HG02970 (cell line): Measurements from ENCODE around the gene BACE2.

ENCODE experiments used
- ATAC-seq: cut with Tn5 transposase; IDR thresholded peaks from one replicate; pipeline ENCODE4 v1.9.1; 2021; ENCODE audit warnings: mild to moderate bottlenecking, moderate library complexity, moderate number of reproducible peaks; ENCODE audit not compliant: unreplicated experiment, low FRiP score

The BACE2 gene

DNA sequence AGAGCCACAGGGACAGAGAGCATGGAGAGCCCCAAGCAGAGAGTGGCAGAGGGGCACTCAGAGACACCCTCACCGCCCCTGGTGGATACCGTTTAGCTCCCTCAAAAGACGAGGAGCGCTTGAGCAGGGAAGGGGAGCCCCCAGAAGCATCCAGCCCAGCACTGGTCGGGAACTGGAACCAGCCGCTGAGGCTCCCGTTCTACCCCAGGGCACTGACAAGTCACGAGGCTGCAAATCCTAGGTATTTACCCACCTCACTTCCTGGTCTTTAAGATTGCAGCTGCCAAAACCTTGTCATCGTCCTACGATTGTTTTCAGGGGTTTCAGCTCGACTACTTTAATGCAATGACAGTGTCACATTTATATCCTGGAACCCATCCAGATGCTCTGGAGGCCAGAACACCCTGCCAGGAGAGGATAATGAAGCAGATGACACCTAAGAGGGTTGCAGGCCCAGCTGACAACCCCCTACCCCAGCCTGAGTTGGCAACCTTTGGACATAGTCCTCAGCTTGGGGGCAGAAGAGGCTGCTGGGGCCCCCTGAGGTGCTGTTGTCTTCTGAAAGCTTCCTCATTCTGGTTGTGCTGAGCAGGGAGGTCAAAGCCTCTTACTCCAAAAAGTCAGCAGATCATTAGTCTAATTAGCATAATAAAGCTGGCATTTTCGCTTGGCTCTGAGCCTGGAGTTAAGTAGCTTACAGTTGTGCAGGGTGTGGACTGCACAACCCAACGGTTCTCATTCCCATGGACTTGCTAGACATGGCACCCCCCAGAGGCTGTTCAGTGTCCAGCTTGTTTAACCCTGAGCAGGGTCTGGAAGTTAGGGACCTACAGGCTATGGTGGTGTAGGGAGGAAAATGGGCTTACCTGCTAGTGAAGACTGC lies 20.6 kb upstream of the BACE2 start:
- no peak for ATAC-seq

DNA sequence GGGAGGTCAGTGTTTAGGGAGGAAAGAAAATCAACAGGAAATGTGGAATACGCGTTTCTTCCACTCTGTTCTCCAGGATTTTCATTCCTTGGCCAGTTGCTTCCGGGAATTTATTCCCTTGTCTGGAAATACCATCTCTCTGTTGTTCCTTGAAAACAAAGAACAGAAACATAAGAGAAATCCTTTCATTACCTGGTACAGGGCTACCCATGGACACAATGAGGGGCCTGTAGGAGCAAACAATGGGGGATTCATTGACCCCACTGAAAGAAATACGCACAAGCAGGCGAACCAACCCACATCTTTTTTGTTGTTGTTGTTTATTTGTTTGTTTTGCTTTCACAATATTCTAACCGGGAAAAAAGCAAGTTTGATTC lies 20.0 kb upstream of the BACE2 start:
- ATAC-seq: no peak

DNA sequence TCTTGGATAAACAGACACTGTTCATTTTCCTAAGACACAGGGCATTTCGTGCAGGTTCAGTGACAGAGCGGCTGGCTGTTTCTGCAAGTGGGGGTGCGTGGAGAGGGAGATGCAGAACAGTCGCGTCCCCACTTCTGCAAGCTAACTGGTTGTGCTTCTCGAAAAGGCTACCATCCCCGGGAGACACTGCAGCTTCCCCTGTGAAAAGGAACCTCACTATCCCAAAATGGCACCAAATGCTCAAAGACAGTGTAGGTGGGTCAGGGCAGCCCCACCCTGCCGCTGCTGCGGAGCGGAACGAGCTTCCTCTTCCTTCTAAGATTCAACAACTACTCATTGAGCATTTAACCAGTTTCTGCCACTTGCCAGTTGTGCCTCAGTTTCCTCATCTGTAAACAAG lies 19.2 kb upstream of the BACE2 start:
- ATAC-seq: no peak

DNA sequence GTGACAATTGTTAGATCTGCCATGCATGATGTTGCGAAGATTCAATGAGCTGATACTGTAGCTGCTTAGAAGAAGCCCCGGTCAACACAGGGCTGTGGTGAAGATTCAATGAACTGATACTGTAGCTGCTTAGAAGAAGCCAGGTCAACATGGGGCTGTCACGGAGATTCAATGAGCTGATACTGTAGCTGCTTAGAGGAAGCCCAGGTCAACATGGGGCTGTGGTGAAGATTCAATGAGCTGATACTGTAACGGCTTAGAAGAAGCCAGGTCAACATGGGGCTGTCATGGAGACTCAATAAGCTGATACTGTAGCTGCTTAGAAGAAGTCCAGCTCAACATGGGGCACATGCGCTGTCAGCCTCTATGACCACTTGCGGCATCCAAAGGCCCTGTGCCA lies 18.8 kb upstream of the BACE2 start:
- no peak for ATAC-seq

DNA sequence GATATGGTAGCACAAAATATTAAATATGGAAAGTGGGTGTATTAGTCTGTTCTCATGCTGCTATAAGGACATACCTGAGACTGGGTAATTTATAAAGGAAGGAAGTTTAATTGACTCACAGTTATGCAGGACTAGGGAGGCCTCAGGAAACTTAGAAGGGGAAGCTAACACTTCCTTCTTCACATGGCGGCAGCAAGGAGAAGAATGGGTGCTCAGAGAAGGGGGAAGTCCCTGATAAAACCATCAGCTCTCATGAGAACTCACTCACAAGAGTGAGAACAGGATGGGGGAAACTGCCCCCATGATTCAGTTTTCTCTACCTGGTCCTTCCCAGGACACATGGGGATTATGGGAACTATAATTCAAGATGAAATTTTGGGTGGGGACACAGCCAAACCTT lies 15.8 kb upstream of the BACE2 start:
- ATAC-seq: no peak

DNA sequence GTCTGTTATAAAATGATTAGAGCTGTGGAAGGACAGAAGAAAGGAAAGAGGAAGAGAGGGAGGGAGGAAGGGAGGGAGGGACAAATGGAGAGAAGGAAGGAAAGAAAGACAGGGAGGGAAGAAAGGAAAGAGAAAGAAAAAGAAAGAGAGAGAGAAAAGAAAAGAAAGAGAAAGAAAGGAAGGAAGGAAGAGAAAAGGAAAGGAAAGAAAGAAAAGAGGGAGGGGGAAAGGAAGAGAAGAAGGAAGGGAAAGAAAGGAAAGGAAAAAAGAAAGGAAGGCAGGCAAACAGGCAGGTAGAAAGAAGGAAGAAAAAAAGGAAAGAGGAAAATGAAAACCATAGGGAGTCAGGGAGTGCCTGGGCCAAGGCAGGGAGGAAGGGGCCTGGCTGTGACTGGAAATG lies 14.5 kb upstream of the BACE2 start:
- ATAC-seq: no peak

DNA sequence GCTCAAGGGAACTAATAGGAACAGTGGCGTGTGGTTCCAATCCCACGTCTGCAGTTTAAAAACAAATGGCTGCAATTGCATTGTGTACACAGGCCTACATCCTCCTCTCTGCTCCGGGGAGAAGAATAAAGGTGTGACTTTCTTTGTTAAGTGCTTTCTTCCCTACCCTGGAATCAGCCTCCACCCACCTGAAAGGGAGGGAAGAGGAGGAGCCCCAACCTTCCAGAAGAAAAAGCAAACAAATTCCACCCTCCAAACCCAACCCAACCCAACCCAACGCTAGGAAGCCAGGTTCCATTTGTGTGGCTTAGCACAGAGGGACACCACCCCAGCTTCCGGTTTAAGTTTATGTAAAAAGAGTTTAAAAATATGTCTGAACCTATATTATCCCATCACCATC lies 11.8 kb upstream of the BACE2 start:
- no peak for ATAC-seq

DNA sequence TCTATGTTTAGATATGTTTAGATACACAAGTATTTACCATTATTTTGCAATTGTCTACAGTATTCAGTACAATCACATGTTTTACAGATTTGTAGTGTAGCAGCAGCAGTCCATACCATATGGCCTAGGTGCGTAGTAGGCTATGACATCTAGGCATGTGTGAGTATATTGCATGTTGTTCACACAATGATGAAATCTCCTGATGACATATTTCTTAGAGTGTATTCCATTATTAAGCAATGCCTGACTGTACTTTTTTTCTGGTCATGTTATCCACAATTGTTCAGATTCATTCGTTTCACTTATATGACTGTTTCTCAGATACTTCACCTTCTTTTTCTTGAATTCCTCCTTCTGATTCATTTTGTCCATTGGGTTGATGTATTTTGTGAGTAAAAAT lies 9.9 kb upstream of the BACE2 start:
- no peak for ATAC-seq

DNA sequence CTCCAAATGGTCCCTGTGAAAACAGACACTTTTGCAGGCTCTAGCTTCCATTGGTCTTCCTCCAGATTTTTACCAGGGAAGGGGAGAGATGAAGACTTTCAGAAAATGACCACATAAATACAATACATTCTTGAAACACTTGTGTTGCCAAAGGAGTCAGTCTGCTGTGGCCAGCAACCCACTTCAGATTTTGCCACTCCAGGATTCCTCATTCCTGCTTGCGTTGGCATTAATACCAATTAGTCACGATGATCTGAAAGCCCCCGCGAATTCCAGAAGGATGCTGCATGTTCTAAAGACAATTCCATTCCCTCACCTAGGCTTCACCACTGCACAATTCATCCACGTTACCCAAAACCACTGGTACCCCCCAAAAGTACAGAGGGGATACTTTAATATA lies 7.9 kb upstream of the BACE2 start:
- ATAC-seq: no peak

DNA sequence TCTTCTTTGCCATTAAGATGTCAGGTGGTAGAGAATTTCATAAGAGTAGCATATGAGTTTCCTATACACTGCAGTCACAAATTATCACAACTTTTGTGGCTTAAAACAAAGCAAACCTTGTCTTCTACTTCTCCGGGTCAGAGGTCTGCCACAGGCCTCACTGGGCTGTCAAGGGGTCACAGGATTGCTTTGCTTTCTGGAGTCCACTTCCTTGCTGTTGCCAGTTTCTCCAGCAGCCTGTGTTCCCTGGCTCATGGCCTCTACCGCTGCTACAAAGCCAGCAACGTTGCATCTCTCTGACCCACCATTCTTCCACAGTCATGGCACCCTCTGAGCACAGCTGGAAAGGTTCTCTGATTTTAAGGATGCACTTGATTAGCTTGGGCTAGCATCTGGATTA lies 6.5 kb upstream of the BACE2 start:
- ATAC-seq: no peak

DNA sequence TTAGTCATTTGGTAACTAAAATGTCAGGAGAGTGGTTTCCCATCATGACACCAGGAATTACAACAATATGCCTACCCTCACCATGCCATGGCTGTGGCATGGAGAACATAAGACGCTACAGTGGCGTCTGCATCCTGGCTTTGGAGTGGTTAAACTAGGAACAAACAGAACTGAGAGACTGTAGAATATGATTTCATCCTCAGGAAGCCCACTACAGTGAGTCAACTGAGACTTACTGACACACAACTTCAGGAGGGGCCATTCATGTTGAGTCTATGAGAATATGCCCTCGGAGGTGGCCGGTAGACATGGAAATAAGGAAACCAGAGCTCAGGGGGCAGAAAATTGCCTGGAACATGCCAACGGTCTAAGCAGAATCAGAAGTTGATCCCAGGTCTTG lies 5.9 kb upstream of the BACE2 start:
- no peak for ATAC-seq

DNA sequence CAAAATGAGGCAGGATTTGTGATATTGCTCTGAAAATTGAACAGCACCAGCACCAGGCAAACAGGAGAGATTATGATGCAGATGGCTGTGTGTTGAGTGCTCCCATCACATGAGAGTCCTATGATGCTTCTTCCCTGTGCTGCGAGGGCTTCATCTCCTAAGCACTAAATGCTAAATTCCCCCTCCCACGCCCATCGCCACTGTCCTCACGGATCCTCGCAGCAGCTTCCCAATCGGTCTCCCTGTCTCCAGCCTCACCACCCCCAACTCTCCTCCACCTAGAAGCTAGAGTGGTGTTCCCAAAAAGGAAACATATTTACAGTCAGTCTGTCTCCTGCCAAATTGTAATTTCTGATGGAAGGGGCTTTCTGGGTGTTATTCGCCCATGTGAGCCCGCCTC lies 4.9 kb upstream of the BACE2 start:
- ATAC-seq: no peak

DNA sequence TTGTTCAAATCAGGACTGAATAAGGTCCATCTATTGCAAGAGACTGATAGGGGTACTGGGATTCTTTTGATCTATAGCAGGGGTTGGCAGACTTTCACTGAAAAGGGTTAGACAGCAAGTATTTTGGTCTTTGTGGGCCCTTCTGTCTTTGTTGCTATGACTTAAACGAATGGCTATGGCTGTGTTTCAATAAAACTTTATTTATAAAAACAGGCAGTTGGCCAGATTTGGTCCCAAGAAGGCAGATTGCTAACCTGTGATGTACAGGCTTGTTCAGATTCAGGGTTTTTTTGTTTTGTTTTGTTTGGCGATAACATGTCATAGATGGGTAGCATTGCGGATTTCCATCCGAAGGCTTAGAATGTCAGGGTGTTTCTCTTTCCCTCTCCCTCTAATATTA lies 3.9 kb upstream of the BACE2 start:
- ATAC-seq: no peak

DNA sequence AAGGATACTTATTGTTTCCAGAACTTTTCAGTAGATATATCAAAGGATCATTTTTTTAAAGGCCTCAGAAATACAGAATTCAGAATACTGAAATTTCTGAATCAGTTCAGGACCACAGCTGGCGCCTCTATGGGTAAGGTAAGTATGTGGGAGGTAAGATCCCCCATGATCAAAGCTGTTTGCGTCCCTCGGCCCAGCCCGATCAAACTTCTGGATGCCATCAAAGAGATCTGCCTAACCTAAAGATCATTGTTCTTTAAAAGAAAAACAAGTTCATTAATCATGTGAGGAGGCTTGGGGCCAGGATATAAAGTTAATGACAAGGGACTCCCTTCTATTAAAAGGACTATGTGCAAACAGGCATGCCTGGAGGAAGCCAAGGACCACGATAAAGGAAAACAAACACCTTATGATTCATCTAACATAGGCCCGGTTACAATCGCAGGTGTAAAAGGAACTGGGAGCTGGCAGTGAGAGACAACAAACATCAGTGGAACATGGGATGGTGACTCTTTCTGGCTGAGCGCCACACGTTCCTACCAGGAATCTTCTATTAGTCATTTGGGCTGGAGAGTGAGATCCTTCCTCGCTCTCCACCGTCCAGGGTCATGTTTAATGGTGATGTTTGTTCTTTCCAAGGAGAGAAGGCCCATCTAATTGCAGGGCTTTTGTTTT lies 2.8 kb upstream of the BACE2 start:
- ATAC-seq: no peak

DNA sequence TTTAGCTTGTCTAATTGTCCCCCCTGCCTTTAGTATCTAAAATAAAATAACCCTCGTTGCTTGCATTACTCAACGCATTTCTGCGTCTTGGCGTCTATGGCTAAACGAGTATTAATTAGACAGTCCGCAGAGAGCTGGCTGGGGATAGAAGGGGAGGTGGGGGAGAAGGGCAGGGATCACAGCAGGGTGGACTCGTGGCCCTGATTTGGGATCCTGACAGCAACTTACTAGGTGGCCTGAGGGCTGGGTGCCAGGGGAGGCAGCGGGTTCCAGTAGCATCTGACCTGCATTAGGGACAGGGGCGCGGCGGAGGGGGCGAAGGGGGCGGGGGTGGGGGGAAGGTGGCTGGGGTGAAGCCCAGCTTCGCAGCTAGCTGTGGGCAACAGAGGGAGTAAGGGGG lies 1.1 kb upstream of the BACE2 start:
- ATAC-seq: no peak

DNA sequence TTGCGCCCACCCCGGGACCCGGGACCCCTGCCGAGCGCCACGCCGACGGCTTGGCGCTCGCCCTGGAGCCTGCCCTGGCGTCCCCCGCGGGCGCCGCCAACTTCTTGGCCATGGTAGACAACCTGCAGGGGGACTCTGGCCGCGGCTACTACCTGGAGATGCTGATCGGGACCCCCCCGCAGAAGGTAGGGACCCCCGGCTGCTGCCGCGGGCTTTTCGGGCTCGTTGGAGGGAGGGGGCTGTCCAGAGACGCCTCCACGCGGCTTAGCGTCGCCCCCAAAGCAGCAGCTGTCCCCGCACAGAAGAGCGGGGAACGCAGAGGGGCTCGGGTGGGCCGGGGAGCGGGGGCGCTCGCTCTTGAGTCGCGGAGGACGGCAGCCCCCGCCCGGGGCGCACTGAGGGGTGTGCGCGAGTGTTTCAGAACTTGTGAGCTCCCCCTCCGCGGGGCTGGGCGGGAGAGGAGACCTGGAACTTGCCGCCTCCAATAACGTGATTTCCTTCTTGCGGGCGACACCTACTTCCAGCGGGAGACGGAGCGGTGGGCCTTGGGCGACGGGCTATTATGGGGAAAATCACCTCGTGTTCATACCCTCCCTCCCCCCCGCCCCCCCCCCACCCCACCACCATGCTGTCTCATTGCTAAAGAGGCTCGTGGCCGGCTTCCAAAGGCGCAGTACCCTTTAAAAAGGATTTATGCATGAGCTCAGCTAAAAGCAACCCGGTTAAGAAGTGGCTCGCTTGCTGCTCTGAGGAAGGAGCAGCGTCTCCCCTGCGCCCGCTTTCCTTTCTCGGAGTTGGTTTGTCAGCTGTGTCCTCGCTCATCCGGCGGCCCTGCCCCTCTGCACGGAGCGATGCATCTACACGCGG lies 664 bp downstream of the BACE2 start:
- no peak for ATAC-seq

DNA sequence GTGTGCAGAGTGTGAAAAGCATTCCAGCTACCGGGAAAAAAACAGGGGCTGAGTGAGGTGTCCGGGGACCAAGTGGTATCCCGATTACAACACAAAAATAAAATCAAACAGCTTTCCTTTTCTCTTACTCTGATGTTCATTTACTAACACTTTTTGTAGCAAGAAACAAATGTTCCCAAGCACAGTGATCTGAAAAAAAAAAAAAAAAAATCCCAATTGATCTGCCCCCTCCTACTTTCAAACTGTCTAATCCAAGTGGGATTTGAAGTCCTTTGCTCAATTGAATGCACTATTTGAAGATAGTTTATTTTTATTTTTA lies 1.3 kb downstream of the BACE2 start:
- no peak for ATAC-seq

DNA sequence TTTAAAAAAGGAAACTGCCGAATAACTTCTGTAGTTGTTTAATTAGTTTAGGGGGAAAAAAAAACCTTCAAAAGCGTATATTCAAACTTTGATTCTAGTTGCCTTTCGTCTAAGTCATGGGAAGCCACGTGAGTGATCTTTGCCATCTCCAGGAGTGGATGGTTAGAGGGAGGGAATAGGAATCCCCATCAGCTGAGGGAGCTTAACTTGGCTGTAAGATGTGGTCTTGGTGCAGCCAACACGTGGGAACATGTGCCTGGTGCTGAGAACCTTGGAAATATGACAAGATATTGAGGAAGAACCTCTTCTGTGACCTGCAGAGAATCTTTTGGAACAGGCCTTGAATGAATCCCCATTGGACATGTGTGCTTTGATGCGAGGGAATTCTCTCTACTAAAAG lies 1.7 kb downstream of the BACE2 start:
- ATAC-seq: no peak

DNA sequence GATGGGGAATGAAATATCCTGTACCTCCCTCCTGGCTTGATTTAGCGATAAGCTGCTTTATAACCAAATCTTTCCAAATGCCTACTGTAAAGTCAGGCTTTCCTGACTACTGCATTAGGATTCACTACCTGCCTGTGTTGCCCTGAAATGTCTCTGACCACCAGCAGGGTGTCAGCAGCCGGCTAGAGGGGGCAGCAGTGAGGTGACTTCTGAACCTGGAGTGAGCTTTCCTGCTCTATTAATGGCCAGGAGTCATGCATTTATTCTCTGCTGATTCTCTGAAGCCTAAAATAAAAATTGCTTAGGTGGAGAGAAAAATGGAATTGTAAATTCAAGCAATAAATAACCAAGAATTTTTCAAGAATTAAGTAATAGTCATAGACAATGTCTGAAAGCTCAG lies 2.5 kb downstream of the BACE2 start:
- ATAC-seq: no peak

DNA sequence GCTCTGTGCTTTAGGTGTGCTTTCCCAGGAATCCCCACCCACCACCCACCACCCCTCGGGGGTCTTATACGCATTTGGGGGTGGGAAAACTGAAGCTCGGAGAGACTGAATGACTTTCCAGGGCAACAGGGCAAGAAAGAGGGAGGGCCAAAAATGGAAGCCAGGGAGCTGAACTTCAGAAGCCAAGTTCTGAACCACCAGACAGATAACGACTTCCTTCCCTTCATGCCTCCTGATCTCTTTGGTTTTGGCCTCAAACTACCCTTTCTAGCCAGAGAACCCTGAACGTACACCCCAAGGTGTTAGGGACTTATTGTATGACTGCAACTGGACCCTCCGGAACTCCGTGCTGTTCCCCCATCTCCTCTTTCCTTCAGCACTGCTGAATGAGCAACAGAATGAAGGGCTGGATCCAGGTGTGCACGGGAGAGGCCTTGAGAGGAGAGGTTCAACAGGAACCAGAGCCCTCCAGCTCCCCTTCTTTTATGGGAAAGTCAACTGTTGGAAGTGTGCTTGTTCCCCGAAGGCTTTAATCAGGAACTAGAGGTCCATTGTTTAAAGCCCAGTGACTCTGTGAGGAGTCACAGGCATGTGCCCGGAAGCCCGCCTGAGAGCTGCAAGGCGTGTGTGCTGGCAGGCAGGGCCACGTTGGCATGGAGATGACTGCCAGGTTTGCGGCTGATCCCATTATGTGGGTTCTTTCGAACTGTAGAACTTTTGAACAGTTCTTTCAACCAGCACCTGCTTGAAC lies 3.1 kb downstream of the BACE2 start:
- no peak for ATAC-seq

DNA sequence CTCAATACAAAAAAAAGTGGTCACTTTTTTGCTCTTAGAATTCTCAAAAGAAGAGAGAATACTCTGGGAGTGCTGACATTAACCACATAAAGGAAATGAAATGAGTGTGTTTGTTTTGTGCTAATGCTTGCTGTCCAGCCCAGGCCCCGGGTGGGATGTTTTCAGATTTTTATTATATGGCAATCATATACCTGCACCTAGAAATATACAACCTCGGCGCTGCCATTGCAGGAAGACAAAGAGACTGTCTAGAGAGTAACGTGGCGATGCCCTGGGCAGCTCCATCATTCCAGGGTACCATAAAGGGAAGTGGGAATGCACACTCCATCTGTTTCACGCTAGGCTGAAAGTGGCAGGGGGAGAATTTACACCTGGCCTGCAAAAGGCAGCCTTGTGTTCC lies 7.1 kb downstream of the BACE2 start:
- ATAC-seq: no peak
